Measurements from ENCODE around the gene RRP9. TPM values are rescaled to one million over a fixed set of nuclear protein-coding genes. Genes with fewer than 3 reads are reported as not detected.

The RRP9 gene
- total and polyA plus RNA-seq, 10 of the 15 experiments (the other 5 are each of a cell fraction or from before 2014, with no cell fraction given): 4.7 to 91.5 (median 41.7) TPM

GRCh38 chr3:51961602-51962569 lies 20.2 kb upstream of the RRP9 start:
- Histone ChIP-seq H3K27me3 (replicated peaks in 1 of 2; ENCODE audit: control insufficient read depth in 2 of 2, insufficient read depth in 2 of 2, low read length in 1 of 2) (no peaks in the 10 kb centered on the region; a peak in 2 of 4 replicates), H3K4me1 (ENCODE audit: control insufficient read depth, insufficient read depth, low read length) (peaks cover 3% of the 10 kb centered on the region; the same call in 1 of the 2 replicates), H3K9ac (ENCODE audit: control insufficient read depth, insufficient read depth, low read length) (no peak overlapping the region), H4K20me1 (ENCODE audit: control insufficient read depth, insufficient read depth) (no peaks in the 10 kb centered on the region), H3K9me3 (replicated peaks; ENCODE audit: control insufficient read depth, insufficient read depth, low read length) (no peaks in the 10 kb centered on the region), H3K4me2 (ENCODE audit: control insufficient read depth, insufficient read depth) (no peak overlapping the region), H3K4me3 (no peak overlapping the region), H2AFZ (ENCODE audit: control insufficient read depth, low read depth, low read length) (no peak overlapping the region), H3K27ac (ENCODE audit: control insufficient read depth, insufficient read depth) (no peak overlapping the region), H3K36me3 (ENCODE audit: control insufficient read depth in 2 of 2, insufficient read depth in 2 of 2, low read length in 1 of 2) (no peaks in the 10 kb centered on the region), H3K79me2 (ENCODE audit: control insufficient read depth, insufficient read depth, low read length) (no peaks in the 10 kb centered on the region)
- WGBS (ENCODE audit: insufficient coverage, insufficient replicate concordance, low lambda C conversion rate, missing lambda C conversion rate): 39% methylated on average over 9 of the region's 9 CpGs
- BruUV-seq (replicated peaks): no TSS peak
- SMC1A ChIA-PET (ENCODE audit: uncharacterized antibody, unreplicated experiment): no interaction called here
- no peak for FAIRE-seq
- RAD21 ChIA-PET (ENCODE audit: unreplicated experiment): interaction anchor here (1.1 to 1.2 kb wide), 2 partner anchors 19 to 42 kb away, joined by 3 read pairs; partner anchors contain the start of gene PARP3
- CTCF ChIA-PET: interaction anchor here (0.8 to 1.7 kb wide), 3 partner anchors 12 to 21 kb away, joined by 3 to 7 read pairs (median 4); partner anchors contain the start of genes ABHD14A, ABHD14B and ACY1
- ATAC-seq: no peak
- TF ChIP-seq SP1 (IDR thresholded peaks at IDR 0.05; ENCODE audit: low read depth, low read length) (no peak), PAX8 (IDR thresholded peaks at IDR 0.05) (no peak), DPF2 (IDR thresholded peaks at IDR 0.05) (no peak), FOXK2 (IDR thresholded peaks at IDR 0.05) (no peak), TCF7 (IDR thresholded peaks at IDR 0.05; ENCODE audit: borderline replicate concordance) (no peak), ZNF384 (IDR thresholded peaks at IDR 0.05; ENCODE audit: borderline replicate concordance, low read depth, low read length) (no peak), YY1 (IDR thresholded peaks at IDR 0.05; ENCODE audit: low read depth, low read length) (no peak), WRNIP1 (IDR thresholded peaks at IDR 0.05; ENCODE audit: borderline replicate concordance, low read depth, low read length) (no peak), MEF2B (IDR thresholded peaks at IDR 0.05; ENCODE audit: partially characterized antibody, poor library complexity, severe bottlenecking) (no peak), ZZZ3 (IDR thresholded peaks at IDR 0.05; ENCODE audit: control insufficient read depth, insufficient read length, low read depth) (no peak), SREBF1 (IDR thresholded peaks at IDR 0.05; ENCODE audit: low read length) (no peak), E2F8 (IDR thresholded peaks at IDR 0.05; ENCODE audit: low read depth, partially characterized antibody) (no peak), FOXM1 (IDR thresholded peaks at IDR 0.05; ENCODE audit: low read depth, low read length) (no peak), NBN (IDR thresholded peaks at IDR 0.05) (no peak), POLR2AphosphoS2 (IDR thresholded peaks at IDR 0.05; ENCODE audit: low read depth, low read length) (no peak)
- TF ChIP-seq, protein P1, sequence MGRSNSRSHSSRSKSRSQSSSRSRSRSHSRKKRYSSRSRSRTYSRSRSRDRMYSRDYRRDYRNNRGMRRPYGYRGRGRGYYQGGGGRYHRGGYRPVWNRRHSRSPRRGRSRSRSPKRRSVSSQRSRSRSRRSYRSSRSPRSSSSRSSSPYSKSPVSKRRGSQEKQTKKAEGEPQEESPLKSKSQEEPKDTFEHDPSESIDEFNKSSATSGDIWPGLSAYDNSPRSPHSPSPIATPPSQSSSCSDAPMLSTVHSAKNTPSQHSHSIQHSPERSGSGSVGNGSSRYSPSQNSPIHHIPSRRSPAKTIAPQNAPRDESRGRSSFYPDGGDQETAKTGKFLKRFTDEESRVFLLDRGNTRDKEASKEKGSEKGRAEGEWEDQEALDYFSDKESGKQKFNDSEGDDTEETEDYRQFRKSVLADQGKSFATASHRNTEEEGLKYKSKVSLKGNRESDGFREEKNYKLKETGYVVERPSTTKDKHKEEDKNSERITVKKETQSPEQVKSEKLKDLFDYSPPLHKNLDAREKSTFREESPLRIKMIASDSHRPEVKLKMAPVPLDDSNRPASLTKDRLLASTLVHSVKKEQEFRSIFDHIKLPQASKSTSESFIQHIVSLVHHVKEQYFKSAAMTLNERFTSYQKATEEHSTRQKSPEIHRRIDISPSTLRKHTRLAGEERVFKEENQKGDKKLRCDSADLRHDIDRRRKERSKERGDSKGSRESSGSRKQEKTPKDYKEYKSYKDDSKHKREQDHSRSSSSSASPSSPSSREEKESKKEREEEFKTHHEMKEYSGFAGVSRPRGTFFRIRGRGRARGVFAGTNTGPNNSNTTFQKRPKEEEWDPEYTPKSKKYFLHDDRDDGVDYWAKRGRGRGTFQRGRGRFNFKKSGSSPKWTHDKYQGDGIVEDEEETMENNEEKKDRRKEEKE (IDR thresholded peaks at IDR 0.05): no peak
- TF ChIP-seq, protein P2, sequence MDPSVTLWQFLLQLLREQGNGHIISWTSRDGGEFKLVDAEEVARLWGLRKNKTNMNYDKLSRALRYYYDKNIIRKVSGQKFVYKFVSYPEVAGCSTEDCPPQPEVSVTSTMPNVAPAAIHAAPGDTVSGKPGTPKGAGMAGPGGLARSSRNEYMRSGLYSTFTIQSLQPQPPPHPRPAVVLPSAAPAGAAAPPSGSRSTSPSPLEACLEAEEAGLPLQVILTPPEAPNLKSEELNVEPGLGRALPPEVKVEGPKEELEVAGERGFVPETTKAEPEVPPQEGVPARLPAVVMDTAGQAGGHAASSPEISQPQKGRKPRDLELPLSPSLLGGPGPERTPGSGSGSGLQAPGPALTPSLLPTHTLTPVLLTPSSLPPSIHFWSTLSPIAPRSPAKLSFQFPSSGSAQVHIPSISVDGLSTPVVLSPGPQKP (IDR thresholded peaks at IDR 0.05; ENCODE audit: low read depth, low read length): no peak
- intact Hi-C loops (cut with micrococcal nuclease; ENCODE audit: unreplicated experiment) (no loop called here), in situ Hi-C loops (cut with MboI) (no loop called here)
- POLR2A ChIA-PET: no interaction called here
- DNase-seq (ENCODE audit: low read depth, low spot score): no peak
